H1 (cell line): ENCODE measurements around the gene NEK2. TPM values are rescaled to one million over a fixed set of nuclear protein-coding genes. Genes with fewer than 3 reads are reported as not detected.
A peak's percentile ranks its signal among the peaks of the same experiment; 100 is the strongest.

Experiments used
- CTCF ChIA-PET: fragments of 300-600 bp; sonication (Branson Sonifier 250); formaldehyde crosslinking; loops from one replicate; lab custom pipeline; 2021; ENCODE audit not compliant: partially characterized antibody; lab: Charles Lee
- POLR2A ChIA-PET: fragments of 300-600 bp; sonication (Branson Sonifier 250); formaldehyde crosslinking; loops from one replicate; lab custom pipeline; 2021; ENCODE audit warnings: inconsistent platforms; ENCODE audit not compliant: partially characterized antibody; lab: Charles Lee
- DNase-seq, 2 experiments: peaks; one replicate each; pipeline versions ENCODE4 v3.0.0 to v3.0.0-alpha.2; 2010 to 2022; ENCODE audit warnings: low spot score in 2 of 2, low read depth in 1 of 2, mixed read lengths in 1 of 2
- FAIRE-seq: peaks from 2 replicates; lab custom pipeline; 2011; peaks lifted over from hg19 to GRCh38; lab: Jason Lieb, UNC
- H2AFZ ChIP-seq: 2 replicates; pipeline ENCODE4 v1.8.1; 2012; ENCODE audit warnings: low read length, inconsistent platforms
- H2AK5ac ChIP-seq: 2 replicates; pipeline ENCODE4 v1.6.1; 2013; ENCODE audit warnings: low read depth, low read length
- H2BK120ac ChIP-seq: replicated peaks from 2 replicates; pipeline ENCODE3; 2013; ENCODE audit warnings: low read depth, low read length, inconsistent platforms
- H2BK12ac ChIP-seq: 2 replicates; pipeline ENCODE4 v1.6.1; 2013; ENCODE audit warnings: low read depth, low read length
- H2BK15ac ChIP-seq: 2 replicates; pipeline ENCODE4 v1.6.1; 2013; ENCODE audit warnings: low read length
- H2BK20ac ChIP-seq: 2 replicates; pipeline ENCODE4 v1.6.1; 2013; ENCODE audit warnings: low read length
- H2BK5ac ChIP-seq: 2 replicates; pipeline ENCODE4 v1.6.1; 2013; ENCODE audit warnings: low read depth, low read length
- H3K14ac ChIP-seq: 2 replicates; pipeline ENCODE4 v1.6.1; 2013; ENCODE audit warnings: inconsistent platforms; ENCODE audit not compliant: insufficient read length
- H3K18ac ChIP-seq: 2 replicates; pipeline ENCODE4 v1.6.1; 2013; ENCODE audit warnings: low read length; ENCODE audit errors: extremely low read depth
- H3K23ac ChIP-seq: 2 replicates; pipeline ENCODE4 v1.6.1; 2013; ENCODE audit warnings: inconsistent platforms; ENCODE audit not compliant: insufficient read length
- H3K23me2 ChIP-seq: 2 replicates; pipeline ENCODE4 v1.6.1; 2013; ENCODE audit warnings: low read depth, low read length
- H3K27ac ChIP-seq: 2 replicates; pipeline ENCODE4 v1.6.1; 2011; ENCODE audit warnings: low read depth, low read length, inconsistent platforms
- H3K27me3 ChIP-seq, 4 experiments: replicated peaks in 1 of 4; 1 replicate in 1 of 4; 2 replicates in 3 of 4; pipeline versions ENCODE4 v1.6.1 to v1.8.1; 2011 to 2013; ENCODE audit warnings: low read length in 3 of 4, mild to moderate bottlenecking in 3 of 4, inconsistent platforms in 2 of 4, mixed read lengths in 2 of 4, moderate library complexity in 1 of 4; ENCODE audit not compliant: control insufficient read depth in 3 of 4, insufficient read depth in 3 of 4; ENCODE audit errors: extremely low read depth in 1 of 4
- H3K36me3 ChIP-seq, 4 experiments: 2 replicates each; pipeline versions ENCODE4 v1.6.1 to v1.8.1; 2011 to 2013; ENCODE audit warnings: mild to moderate bottlenecking in 4 of 4, low read length in 3 of 4, moderate library complexity in 2 of 4, control low read depth in 1 of 4, inconsistent platforms in 1 of 4; ENCODE audit not compliant: insufficient read depth in 4 of 4, control insufficient read depth in 2 of 4
- H3K4ac ChIP-seq: replicated peaks from 2 replicates; pipeline ENCODE3; 2013; ENCODE audit warnings: low read length, low read depth, mixed read lengths, inconsistent platforms; ENCODE audit not compliant: insufficient read length
- H3K4me1 ChIP-seq, 4 experiments: replicated peaks in 1 of 4; 1 replicate in 1 of 4; 2 replicates in 3 of 4; pipeline versions ENCODE4 v1.6.1 to v1.8.1; 2011 to 2013; ENCODE audit warnings: low read length in 3 of 4, inconsistent platforms in 2 of 4, mixed read lengths in 1 of 4; ENCODE audit not compliant: insufficient read depth in 4 of 4, control insufficient read depth in 3 of 4
- H3K4me2 ChIP-seq, 2 experiments: 2 replicates each; pipeline versions ENCODE4 v1.6.1 to v1.8.1; 2011 to 2013; ENCODE audit warnings: low read depth in 2 of 2, low read length in 2 of 2, control low read depth in 1 of 2, inconsistent platforms in 1 of 2, mild to moderate bottlenecking in 1 of 2; ENCODE audit not compliant: insufficient read depth in 1 of 2
- H3K4me3 ChIP-seq, 4 experiments: fragments of 200-600, 300-600 bp in 1 of 4; sonication (generic), shearing (Covaris generic), sonication (Bioruptor Twin) in 1 of 4; 2 replicates each; pipeline versions ENCODE4 v1.5.1 to v1.8.1; 2011 to 2016; ENCODE audit warnings: low read length in 4 of 4, low read depth in 3 of 4, control low read depth in 2 of 4, inconsistent platforms in 2 of 4, mild to moderate bottlenecking in 2 of 4, mixed read lengths in 1 of 4, moderate library complexity in 1 of 4; ENCODE audit not compliant: insufficient read depth in 2 of 4; ENCODE audit errors: extremely low read depth in 1 of 4
- H3K56ac ChIP-seq: replicated peaks from 2 replicates; pipeline ENCODE3; 2013; ENCODE audit warnings: low read depth, mild to moderate bottlenecking, mixed read lengths, low read length, inconsistent platforms; ENCODE audit not compliant: insufficient read length
- H3K79me1 ChIP-seq: 2 replicates; pipeline ENCODE4 v1.6.1; 2013; ENCODE audit warnings: low read depth, low read length, control low read depth
- H3K79me2 ChIP-seq, 2 experiments: 2 replicates each; pipeline versions ENCODE4 v1.6.1 to v1.8.1; 2012 to 2013; ENCODE audit warnings: low read length in 2 of 2, mild to moderate bottlenecking in 2 of 2, inconsistent platforms in 1 of 2; ENCODE audit not compliant: insufficient read depth in 2 of 2, control insufficient read depth in 1 of 2
- H3K9ac ChIP-seq, 4 experiments: replicated peaks in 1 of 4; 1 replicate in 1 of 4; 2 replicates in 3 of 4; pipeline versions ENCODE4 v1.6.1 to v1.8.1; 2011 to 2013; ENCODE audit warnings: low read depth in 3 of 4, low read length in 3 of 4, control low read depth in 2 of 4, mild to moderate bottlenecking in 2 of 4, moderate library complexity in 2 of 4, inconsistent platforms in 1 of 4; ENCODE audit errors: extremely low read depth in 1 of 4
- H3K9me3 ChIP-seq, 2 experiments: 2 replicates each; pipeline versions ENCODE4 v1.6.1 to v1.8.1; 2012 to 2013; ENCODE audit warnings: mild to moderate bottlenecking in 2 of 2, moderate library complexity in 2 of 2, control low read depth in 1 of 2, inconsistent platforms in 1 of 2, low read depth in 1 of 2, low read length in 1 of 2, mixed read lengths in 1 of 2; ENCODE audit not compliant: insufficient read depth in 2 of 2
- H4K20me1 ChIP-seq, 2 experiments: replicated peaks in 1 of 2; 2 replicates each; pipeline versions ENCODE3 to v1.8.1; 2011 to 2013; ENCODE audit warnings: inconsistent platforms in 2 of 2, low read length in 2 of 2, mild to moderate bottlenecking in 1 of 2; ENCODE audit not compliant: insufficient read depth in 2 of 2, control insufficient read depth in 1 of 2
- H4K5ac ChIP-seq: 2 replicates; pipeline ENCODE4 v1.6.1; 2013; ENCODE audit warnings: low read length, low read depth, mixed read lengths, inconsistent platforms; ENCODE audit not compliant: insufficient read length
- H4K8ac ChIP-seq: 2 replicates; pipeline ENCODE4 v1.8.0; 2013; ENCODE audit warnings: mild to moderate bottlenecking, moderate library complexity, low read length, inconsistent platforms; ENCODE audit not compliant: insufficient read depth; ENCODE audit errors: extremely low read depth
- H4K91ac ChIP-seq: replicated peaks from 2 replicates; pipeline ENCODE3; 2013; ENCODE audit warnings: low read length, mixed read lengths, inconsistent platforms; ENCODE audit not compliant: insufficient read length
- BCL11A ChIP-seq, 2 experiments: IDR thresholded peaks; one replicate each; pipeline ENCODE4 v1.6.1; 2011; ENCODE audit warnings: low read depth in 2 of 2, low read length in 2 of 2, mild to moderate bottlenecking in 2 of 2
- CREB1 ChIP-seq: IDR thresholded peaks from 2 replicates; pipeline ENCODE4 v1.6.1; 2012; ENCODE audit warnings: inconsistent platforms
- FOSL1 ChIP-seq: IDR thresholded peaks from 2 replicates; pipeline ENCODE4 v1.6.1; 2011; ENCODE audit warnings: mild to moderate bottlenecking, low read depth, low read length, moderate library complexity; ENCODE audit not compliant: insufficient read depth
- HDAC2 ChIP-seq, 2 experiments: fragments of 300-600 bp in 1 of 2; sonication (generic) in 1 of 2; IDR thresholded peaks; 2 replicates each; pipeline ENCODE4 v1.6.1; 2011 to 2012; ENCODE audit warnings: low read depth in 2 of 2, low read length in 2 of 2, mild to moderate bottlenecking in 2 of 2, moderate library complexity in 2 of 2, borderline replicate concordance in 1 of 2, inconsistent platforms in 1 of 2
- KDM1A ChIP-seq: fragments of 200-600, 300-600 bp; sonication (generic); IDR thresholded peaks from 2 replicates; pipeline ENCODE4 v1.7.1; 2016; ENCODE audit warnings: mild to moderate bottlenecking, low read length, borderline replicate concordance
- SP4 ChIP-seq: IDR thresholded peaks from 2 replicates; pipeline ENCODE4 v1.6.1; 2012; ENCODE audit warnings: low read length, inconsistent platforms
- TAF7 ChIP-seq: optimal IDR thresholded peaks from 2 replicates; pipeline ENCODE3; 2011; ENCODE audit warnings: low read depth, mild to moderate bottlenecking, inconsistent platforms, low read length, moderate library complexity, borderline replicate concordance
- WGBS, 2 experiments: shearing (Covaris generic) in 1 of 2; methylation state at CpG; one replicate each; pipeline versions ENCODE4 v1.1.6 to v1.1.7; 2013 to 2015; ENCODE audit warnings: low lambda C conversion rate in 2 of 2, mixed read lengths in 2 of 2, inconsistent platforms in 1 of 2, low coverage in 1 of 2, missing lambda C conversion rate in 1 of 2; ENCODE audit not compliant: insufficient replicate concordance in 2 of 2, insufficient coverage in 1 of 2, insufficient read length in 1 of 2; ENCODE audit errors: extremely low coverage in 1 of 2, missing lambda C conversion rate in 1 of 2; 5-methylcytosine and 5-hydroxymethylcytosine counted together
- polyA plus RNA-seq, 7 experiments: library from polyadenylated mRNA; depleted of rRNA in 3 of 7; stranded (reverse) in 5 of 7; unstranded in 2 of 7; fragments of >200 nt in 5 of 7; fragments of 200-250 nt in 2 of 7; gene quantifications; 1 replicate in 5 of 7; 2 replicates in 1 of 7; 4 replicates in 1 of 7; pipeline versions ENCODE4 v1.2.1 to v1.2.3, GENCODE V29; 2011 to 2013; ENCODE audit warnings: missing spikeins in 2 of 7, mixed read lengths in 2 of 7
- total RNA-seq: library from RNA; stranded (reverse); fragmentation: NEBNext Ultra II Directional; extraction: Animal tissue kit (Norgen Biotek cat#: 25700); gene quantifications from 2 replicates; pipeline ENCODE4 v1.2.1, GENCODE V29; 2021

Gene NEK2
- total and polyA plus RNA-seq, 2 of the 8 experiments (the other 6 are each of a cell fraction or from before 2014, with no cell fraction given): 8.4 to 22.9 TPM

DNA sequence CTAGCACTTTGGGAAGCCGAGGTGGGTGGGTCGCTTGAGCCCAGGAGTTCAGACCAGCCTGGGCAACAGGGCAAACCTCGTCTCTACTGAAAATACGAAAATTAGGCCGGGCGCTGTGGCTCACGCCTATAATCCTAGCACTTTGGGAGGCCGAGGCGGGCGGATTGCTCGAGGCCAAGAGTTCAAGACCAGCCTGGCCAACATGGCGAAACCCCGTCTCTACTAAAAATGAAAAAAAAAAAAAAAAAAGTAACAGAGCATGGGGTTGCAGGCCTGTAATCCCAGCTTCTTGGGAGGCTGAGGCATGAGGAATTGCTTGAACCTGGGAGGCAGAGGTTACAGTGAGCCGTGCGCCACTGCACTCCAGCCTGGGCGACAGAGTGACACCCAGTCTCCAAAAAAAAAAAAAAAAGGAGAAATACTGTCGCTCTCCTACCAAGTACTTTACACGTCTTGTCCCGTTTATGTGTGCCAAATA is 724 bp upstream of the NEK2 start:
- no peak overlapping the region for H3K56ac ChIP-seq
- POLR2A ChIA-PET: interaction anchor here (0.6 to 1.6 kb wide), 8 partner anchors 9 to 1302 kb away, joined by 3 to 5 read pairs (median 3); partner anchors contain the start of genes DTL and INTS7
- no peak overlapping the region for H4K5ac ChIP-seq
- TF ChIP-seq FOSL1: no peak
- no peak for TF ChIP-seq HDAC2 (IDR thresholded peaks at IDR 0.05; ENCODE audit: borderline replicate concordance in 1 of 2, low read depth in 2 of 2, low read length in 2 of 2)
- no peak for TF ChIP-seq SP4
- no peak for TF ChIP-seq BCL11A (IDR thresholded peaks at IDR 0.05; ENCODE audit: low read depth in 2 of 2, low read length in 2 of 2)
- TF ChIP-seq KDM1A: no peak; the same call in 1 of the 2 replicates
- no peak for TF ChIP-seq TAF7
- TF ChIP-seq CREB1: no peak
- H2AFZ ChIP-seq: no peak overlapping the region
- no peak overlapping the region for H2BK12ac ChIP-seq
- H3K27ac ChIP-seq: no peak overlapping the region; the same call in 1 of the 2 replicates
- no peak overlapping the region for H3K14ac ChIP-seq
- no peak overlapping the region for H3K4ac ChIP-seq
- H2BK5ac ChIP-seq: no peak overlapping the region
- no peak overlapping the region for H2AK5ac ChIP-seq
- 20% methylated on average over 14 of the region's 19 CpGs; no CpG with 5 or more reads in 1 of the 2 experiments for WGBS, 2 experiments
- no peaks in the 10 kb centered on the region; the same call in 1 of the 2 replicates for H3K79me1 ChIP-seq
- DNase-seq (no peak), FAIRE-seq (no peak)
- peak overlapping the region; percentile 63 to 82 for H3K4me2 ChIP-seq
- H2BK120ac ChIP-seq: no peak overlapping the region
- no peaks in the 10 kb centered on the region for H3K27me3 ChIP-seq
- peaks cover 7% of the 10 kb centered on the region; the same call in 1 of the 2 replicates for H3K23me2 ChIP-seq
- no peak overlapping the region; a peak in 1 of 7 replicates for H3K9ac ChIP-seq
- peak overlapping the region; percentile 79 to 95 (median 81) for H3K4me3 ChIP-seq
- no peak overlapping the region for H2BK20ac ChIP-seq
- no peaks in the 10 kb centered on the region for H4K20me1 ChIP-seq
- CTCF ChIA-PET: interaction anchor here (0.6 to 9.2 kb wide), 5 partner anchors 10 to 1178 kb away, joined by 3 to 65 read pairs (median 3); partner anchors contain the start of genes DTL and INTS7
- no peak overlapping the region for H3K23ac ChIP-seq
- H3K79me2 ChIP-seq: peaks cover 0 to 4% of the 10 kb centered on the region in 2 experiments; a peak in 2 of 4 replicates
- H4K91ac ChIP-seq: no peak overlapping the region
- no peak overlapping the region; the same call in 1 of the 2 replicates for H3K18ac ChIP-seq
- H3K36me3 ChIP-seq: peaks cover 0 to 8% (median 1%) of the 10 kb centered on the region in 4 experiments; a peak in 3 of 8 replicates
- H3K9me3 ChIP-seq: no peaks in the 10 kb centered on the region
- H3K4me1 ChIP-seq: peaks cover 0 to 7% (median 2%) of the 10 kb centered on the region in 4 experiments; a peak in 1 of 7 replicates
- no peak overlapping the region for H2BK15ac ChIP-seq
- H4K8ac ChIP-seq: no peak overlapping the region
